Ovary (tissue), 9 donors: ENCODE measurements around the gene PEPD. TPM values are rescaled to one million over a fixed set of nuclear protein-coding genes. Genes with fewer than 3 reads are reported as not detected.

ENCODE experiments used
- DNase-seq, 5 donors: peaks; one replicate each; pipeline ENCODE4 v3.0.0-alpha.2; 2019 to 2020
- H3K27ac ChIP-seq, 2 donors: fragments of 200-600 bp; one replicate each; pipeline versions ENCODE4 v1.5.1 to v1.8.0; 2019 to 2022
- H3K27me3 ChIP-seq: fragments of 200-600 bp; one replicate; pipeline ENCODE4 v1.8.0; 2022
- H3K36me3 ChIP-seq: fragments of 200-600 bp; sonication (generic); one replicate; pipeline ENCODE4 v1.5.1; 2019
- H3K4me1 ChIP-seq: one replicate; pipeline ENCODE4 v1.8.1; 2013; ENCODE audit warnings: mild to moderate bottlenecking, moderate library complexity; ENCODE audit not compliant: insufficient read depth
- H3K4me3 ChIP-seq: fragments of 200-600 bp; sonication (generic); one replicate; pipeline ENCODE4 v1.5.1; 2017
- H3K9me3 ChIP-seq, 2 donors: fragments of 200-600 bp in 1 of 2; sonication (generic) in 1 of 2; one replicate each; pipeline versions ENCODE4 v1.5.1 to v1.8.1; 2013 to 2019; ENCODE audit warnings: mild to moderate bottlenecking in 1 of 2, moderate library complexity in 1 of 2
- EP300 ChIP-seq: sonication (generic); formaldehyde crosslinking; IDR thresholded peaks from one replicate; pipeline ENCODE4 v1.6.1; 2017; ENCODE audit warnings: antibody characterized with exemption
- POLR2A ChIP-seq: fragments of 450-650 bp; IDR thresholded peaks from one replicate; pipeline ENCODE4 v1.6.1; 2017; ENCODE audit warnings: antibody characterized with exemption, mild to moderate bottlenecking, moderate library complexity
- WGBS, 3 donors: extraction: QIAGEN DNeasy Blood & Tissue Kit in 1 of 3; methylation state at CpG; one replicate each; pipeline versions ENCODE4 v1.1.5 to v1.1.7; 2013 to 2017; 5-methylcytosine and 5-hydroxymethylcytosine counted together
- intact Hi-C, 4 donors: fragments of 100-400 bp; cut with DNase I; formaldehyde crosslinking; loops; one replicate each; pipeline versions ENCODE4 v1.11.0 to v1.15.1; 2022 to 2023
- polyA plus RNA-seq, 2 donors: library from polyadenylated mRNA; stranded (reverse); fragments of 200-250 nt in 1 of 2; fragments of 350-450 nt in 1 of 2; fragmentation: Illumina TruSeq in 1 of 2; extraction: RNeasy Lipid Tissue Mini Kit (QIAGEN cat#74804) in 1 of 2; gene quantifications; one replicate each; pipeline ENCODE4 v1.2.3, GENCODE V29; 2013 to 2014
- total RNA-seq, 7 donors: library from RNA; depleted of rRNA in 2 of 7; stranded (reverse); fragments of >200 nt in 2 of 7; fragmentation: NEBNext Ultra II Directional in 3 of 7; extraction: Animal tissue kit (Norgen Biotek cat#: 25700) in 3 of 7; gene quantifications; one replicate each; pipeline versions ENCODE4 v1.1.0 to v1.2.4, GENCODE V29; 2016 to 2023
- TF ChIP-seq, protein P1 (sequence below), 3 donors: fragments of 450-650 bp in 2 of 3; fragments of 200-600 bp in 1 of 3; IDR thresholded peaks; one replicate each; pipeline versions ENCODE4 v1.5.1 to v1.8.0; 2016 to 2022; ENCODE audit warnings: antibody characterized with exemption in 3 of 3, mild to moderate bottlenecking in 1 of 3
- donor health status: DM: no; HTN: no; CAD: no; lungs with moderate emphysema.
- donor health status: DM: no; HTN: no; CAD: no.
- donor health status: Bipolar disorder and iron deficiency.
- donor health status: DM: yes; HTN: yes; CAD: no.
- donor health status: DM: no; HTN: no; CAD: no.
- donor health status: DM: yes; HTN: yes; CAD: no.

PEPD gene
- total and polyA plus RNA-seq, 9 donors: 38.7 to 66.9 (median 58.9) TPM

DNA sequence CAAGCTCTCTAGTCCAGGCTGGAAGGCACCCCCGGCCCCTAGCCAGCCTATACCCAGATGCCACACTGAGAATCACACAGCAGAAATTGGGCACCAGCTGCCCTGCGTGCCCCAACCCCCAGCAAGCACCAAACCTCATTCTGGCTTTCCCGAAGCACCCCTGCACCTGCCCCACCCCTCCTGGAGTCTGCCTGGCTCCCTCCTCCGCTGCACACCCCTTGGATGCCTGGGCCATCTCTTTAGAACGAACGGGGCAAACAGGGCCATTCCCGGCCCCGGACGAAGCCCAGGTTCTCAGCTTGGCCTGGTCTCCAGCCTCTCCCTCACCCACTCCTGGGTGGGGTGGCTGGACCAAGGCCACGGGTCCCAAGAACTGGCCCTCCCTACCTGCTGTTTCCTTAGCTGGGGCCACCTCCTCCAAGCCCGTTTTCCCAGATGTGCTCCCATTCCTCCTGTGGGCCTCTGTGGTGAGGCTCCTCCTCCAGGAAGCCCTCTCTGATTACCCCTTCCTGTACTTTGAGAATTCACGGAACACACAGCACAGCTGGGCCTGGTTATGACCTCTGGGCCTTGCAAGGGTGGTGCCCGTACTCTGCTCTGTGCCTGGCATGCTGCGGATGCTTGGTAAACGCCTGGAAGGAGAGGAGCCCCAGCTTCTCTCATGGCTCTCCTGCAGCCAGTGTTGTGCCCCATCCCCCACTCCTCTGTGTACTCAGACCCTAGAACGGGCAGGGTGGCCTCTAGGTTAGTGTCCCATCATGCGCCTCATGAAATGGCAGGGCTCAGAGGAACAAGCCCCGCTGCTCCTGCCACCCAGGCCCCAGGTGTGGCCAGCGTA, 126.6 kb downstream of the PEPD start:
- H3K4me1 ChIP-seq: peaks cover 12% of the 10 kb centered on the region
- no peaks in the 10 kb centered on the region for H3K9me3 ChIP-seq
- peak in 3 of 5 donors; percentile 15 to 29 (median 16) for DNase-seq
- no peaks in the 10 kb centered on the region for H3K36me3 ChIP-seq
- H3K27ac ChIP-seq: no peak overlapping the region
- 75 to 80% (median 79%) methylated on average over 16 to 19 of the region's 19 CpGs for WGBS, 3 donors
- H3K27me3 ChIP-seq: no peaks in the 10 kb centered on the region
- intact Hi-C loops: loop anchor here in 1 of 4 donors (10.0 kb wide), 1 partner anchor 80 kb away; no protein-coding TSS in a partner anchor
- TF ChIP-seq EP300 (no peak), POLR2A (no peak)
- TF ChIP-seq, protein P1, sequence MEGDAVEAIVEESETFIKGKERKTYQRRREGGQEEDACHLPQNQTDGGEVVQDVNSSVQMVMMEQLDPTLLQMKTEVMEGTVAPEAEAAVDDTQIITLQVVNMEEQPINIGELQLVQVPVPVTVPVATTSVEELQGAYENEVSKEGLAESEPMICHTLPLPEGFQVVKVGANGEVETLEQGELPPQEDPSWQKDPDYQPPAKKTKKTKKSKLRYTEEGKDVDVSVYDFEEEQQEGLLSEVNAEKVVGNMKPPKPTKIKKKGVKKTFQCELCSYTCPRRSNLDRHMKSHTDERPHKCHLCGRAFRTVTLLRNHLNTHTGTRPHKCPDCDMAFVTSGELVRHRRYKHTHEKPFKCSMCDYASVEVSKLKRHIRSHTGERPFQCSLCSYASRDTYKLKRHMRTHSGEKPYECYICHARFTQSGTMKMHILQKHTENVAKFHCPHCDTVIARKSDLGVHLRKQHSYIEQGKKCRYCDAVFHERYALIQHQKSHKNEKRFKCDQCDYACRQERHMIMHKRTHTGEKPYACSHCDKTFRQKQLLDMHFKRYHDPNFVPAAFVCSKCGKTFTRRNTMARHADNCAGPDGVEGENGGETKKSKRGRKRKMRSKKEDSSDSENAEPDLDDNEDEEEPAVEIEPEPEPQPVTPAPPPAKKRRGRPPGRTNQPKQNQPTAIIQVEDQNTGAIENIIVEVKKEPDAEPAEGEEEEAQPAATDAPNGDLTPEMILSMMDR (IDR thresholded peaks at IDR 0.05): no peak
- H3K4me3 ChIP-seq: no peak overlapping the region

DNA sequence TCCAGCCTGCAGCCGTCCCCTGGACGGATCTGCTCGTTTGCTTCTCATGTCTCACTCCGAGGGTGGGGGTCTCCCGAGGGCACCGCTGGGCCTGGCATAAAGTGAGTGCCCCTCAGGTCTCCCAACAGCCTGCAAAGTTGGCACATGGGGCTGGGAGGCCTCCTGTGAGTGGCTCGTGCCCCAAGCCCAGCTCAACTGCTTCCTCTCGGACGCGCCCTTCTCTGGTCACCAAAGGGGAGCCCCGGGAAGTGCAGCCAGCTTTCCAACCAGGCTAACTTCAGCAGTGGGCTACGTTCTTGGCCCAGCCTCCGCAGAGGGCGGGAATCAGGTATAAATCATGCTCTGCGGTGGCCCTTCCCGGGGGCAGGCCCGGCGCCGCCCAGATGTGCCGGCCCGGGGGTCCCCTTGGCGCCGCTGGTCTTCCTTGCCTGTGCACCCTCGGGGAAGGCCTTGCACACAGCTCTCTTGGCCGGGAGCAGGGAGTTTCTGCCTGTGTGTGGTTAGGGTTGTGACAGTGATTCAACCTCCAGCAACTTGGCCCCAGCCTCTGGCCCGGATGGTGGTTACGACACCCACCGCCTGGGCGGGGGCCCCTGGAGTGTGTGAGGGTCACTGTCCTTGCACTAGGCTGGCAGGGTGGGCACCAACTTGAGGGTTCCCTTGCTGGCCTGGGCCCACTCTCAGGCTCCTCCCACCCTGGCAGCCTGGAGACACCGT, 127.4 kb downstream of the PEPD start:
- intact Hi-C loops: loop anchor here in 1 of 4 donors (10.0 kb wide), 1 partner anchor 79 kb away; no protein-coding TSS in a partner anchor
- H3K27me3 ChIP-seq: no peaks in the 10 kb centered on the region
- no peak overlapping the region for H3K27ac ChIP-seq
- peaks cover 12% of the 10 kb centered on the region for H3K4me1 ChIP-seq
- no peak overlapping the region for H3K4me3 ChIP-seq
- TF ChIP-seq POLR2A (no peak), EP300 (no peak)
- TF ChIP-seq, protein P1 (IDR thresholded peaks at IDR 0.05): no peak
- no peaks in the 10 kb centered on the region for H3K36me3 ChIP-seq
- H3K9me3 ChIP-seq: no peaks in the 10 kb centered on the region
- peak in 3 of 5 donors; percentile 32 to 55 (median 45) for DNase-seq
- WGBS, 3 donors: 72 to 78% (median 76%) methylated on average over 30 of the region's 30 CpGs

DNA sequence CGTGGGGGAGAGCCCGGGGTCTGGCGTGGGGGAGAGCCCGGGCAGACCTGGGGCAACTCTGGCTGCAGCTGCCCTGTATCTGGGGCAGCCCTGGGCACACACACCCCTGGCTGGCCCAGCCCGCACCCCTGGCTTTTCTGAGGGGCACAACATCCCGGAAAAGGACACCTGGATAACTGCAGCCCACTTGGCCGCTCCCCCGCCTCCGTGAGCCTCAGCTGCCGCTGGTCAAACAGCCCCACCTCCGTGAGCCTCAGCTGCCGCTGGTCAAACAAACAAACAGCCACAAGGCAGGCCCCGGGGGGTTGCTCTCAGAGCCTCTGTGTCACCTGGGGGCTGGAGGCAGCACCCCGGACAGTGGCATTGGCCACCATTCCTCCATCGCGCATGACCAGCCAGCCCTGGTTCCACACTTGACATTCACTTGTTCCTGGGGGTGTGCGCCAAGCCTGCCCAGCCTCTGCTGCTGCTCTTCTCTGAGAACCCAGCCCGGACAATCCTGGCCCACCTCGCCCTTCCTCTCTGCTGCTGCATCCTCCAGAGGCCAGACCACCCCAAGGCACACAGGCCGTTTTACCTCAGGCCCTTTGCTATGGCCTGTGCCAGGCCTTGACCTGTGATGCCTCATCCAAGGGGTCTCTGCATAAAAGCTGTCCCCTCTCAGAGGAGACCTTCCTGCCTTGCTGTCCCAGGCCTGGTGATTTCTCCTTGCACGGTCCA, 128.1 kb downstream of the PEPD start:
- Histone ChIP-seq H3K27me3 (no peaks in the 10 kb centered on the region), H3K9me3 (no peaks in the 10 kb centered on the region), H3K4me3 (no peak overlapping the region), H3K4me1 (peaks cover 12% of the 10 kb centered on the region), H3K36me3 (no peaks in the 10 kb centered on the region), H3K27ac (no peak overlapping the region)
- peak in 4 of 5 donors; percentile 6 to 36 (median 16) for DNase-seq
- TF ChIP-seq EP300: no peak
- TF ChIP-seq POLR2A: no peak
- TF ChIP-seq, protein P1 (IDR thresholded peaks at IDR 0.05): no peak
- 51 to 73% (median 66%) methylated on average over 21 of the region's 21 CpGs for WGBS, 3 donors
- intact Hi-C loops: loop anchor here in 1 of 4 donors (10.0 kb wide), 1 partner anchor 79 kb away; no protein-coding TSS in a partner anchor
